HG03565 (cell line): Measurements from ENCODE around the gene ALDH1A1.

Experiments used
- ATAC-seq: cut with Tn5 transposase; IDR thresholded peaks from one replicate; pipeline ENCODE4 v1.9.1; 2021; ENCODE audit warnings: mild to moderate bottlenecking, moderate library complexity; ENCODE audit not compliant: unreplicated experiment

Gene ALDH1A1

DNA sequence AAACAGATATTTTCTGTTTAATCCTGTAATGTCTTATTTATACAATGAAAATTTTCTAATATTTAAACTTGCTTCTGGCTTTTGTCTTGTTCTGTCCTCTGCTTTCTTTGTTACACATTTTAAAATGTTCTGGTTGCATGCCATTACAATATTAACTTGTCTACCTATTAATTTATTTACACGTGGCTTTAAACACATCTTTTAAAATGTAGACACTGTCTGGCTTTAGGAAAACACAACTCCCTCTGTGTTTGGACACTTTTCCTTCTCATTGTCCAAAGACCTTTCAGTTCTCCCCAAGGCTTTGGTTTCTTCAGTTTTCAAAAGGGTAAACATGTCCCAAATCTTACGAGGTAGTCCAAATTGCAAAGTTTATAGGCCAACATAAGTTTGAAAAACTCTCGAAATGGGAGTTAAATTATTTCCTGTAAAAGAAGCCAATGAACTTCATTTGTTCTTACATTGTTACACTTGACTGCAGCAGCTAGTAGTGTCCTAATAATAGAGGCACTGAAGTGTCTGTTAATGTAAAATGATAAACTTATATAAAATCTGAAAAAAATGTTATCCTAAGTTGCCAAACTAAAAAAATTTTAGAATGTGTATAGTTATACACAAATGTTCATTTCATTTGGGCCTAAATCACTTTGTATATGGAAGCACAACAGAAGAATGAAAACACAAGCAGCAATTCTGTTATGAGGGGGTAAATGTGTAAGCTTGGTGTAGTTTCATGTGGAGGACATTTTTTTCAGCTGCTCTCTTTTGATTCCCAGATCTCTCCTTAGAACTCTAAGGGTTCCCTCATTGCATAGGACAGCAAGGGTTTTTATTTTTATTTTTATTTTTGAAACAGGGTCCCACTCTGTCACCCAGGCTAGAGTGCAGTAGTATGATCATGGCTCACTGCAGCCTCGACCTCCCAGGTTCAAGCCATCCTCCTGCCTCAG lies 53.8 kb downstream of the ALDH1A1 start:
- no peak for ATAC-seq

DNA sequence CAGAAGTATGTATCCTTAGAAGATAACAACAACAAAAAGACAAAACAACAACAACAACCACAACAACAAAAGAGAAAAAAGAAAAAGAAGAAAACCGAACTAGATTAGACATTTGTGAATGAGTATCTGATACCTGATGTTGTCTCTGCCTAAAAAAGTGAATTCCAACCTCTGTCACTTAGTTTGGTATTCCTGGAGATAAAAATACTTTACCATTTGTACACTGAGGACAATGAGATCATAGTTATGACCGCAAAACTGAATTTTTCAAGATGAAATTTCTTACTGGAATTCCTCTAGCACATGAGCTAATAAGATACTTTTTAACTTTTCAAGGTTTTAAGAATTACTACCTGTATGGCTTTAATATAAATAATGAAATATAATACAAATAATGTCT lies 54.5 kb downstream of the ALDH1A1 start:
- no peak for ATAC-seq

DNA sequence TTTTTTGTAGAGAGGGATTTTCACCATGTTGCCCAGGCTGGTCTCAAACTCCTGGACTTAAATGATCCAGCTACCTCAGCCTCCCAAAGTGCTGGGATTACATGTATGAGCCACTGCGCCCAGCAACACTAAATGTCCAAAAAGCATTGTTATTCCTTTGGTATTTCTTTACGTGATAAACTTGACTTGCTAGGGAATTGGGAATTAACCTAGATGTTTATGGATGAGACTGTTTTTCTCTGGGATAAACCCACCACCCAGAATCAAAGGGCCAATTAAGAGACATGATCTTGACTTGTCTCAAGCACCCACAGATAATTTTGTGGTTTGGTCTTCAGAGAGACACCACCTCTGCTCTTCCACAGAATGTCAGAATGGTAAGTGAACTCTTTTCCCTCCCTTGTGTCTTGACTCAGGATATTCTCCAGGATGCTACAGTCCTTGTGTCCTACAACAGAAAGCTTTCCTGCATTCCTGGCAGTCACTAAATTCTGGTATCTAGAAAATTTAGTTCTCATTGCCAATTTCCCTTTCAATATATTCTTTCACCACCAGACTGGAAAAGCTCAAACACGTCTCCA lies 55.7 kb downstream of the ALDH1A1 start:
- no peak for ATAC-seq

DNA sequence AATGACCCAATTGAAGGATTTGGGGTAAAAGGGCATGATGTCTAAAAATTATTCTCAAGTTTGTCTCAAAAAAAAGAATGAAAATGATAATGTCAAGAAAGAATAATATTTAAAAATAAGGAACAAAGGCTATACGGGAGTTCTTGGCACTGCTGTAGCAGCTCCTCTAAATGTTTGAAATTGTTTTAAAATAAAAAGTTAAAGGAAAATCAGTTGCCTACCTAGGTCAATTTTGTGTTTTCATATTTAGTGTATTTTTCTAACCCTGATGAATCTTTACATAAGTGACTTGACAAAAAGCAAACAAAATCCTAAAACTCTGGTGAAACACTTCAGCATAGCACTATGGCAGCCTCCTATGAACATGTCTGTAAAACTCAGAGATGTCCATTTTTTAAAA lies 56.4 kb downstream of the ALDH1A1 start:
- no peak for ATAC-seq

DNA sequence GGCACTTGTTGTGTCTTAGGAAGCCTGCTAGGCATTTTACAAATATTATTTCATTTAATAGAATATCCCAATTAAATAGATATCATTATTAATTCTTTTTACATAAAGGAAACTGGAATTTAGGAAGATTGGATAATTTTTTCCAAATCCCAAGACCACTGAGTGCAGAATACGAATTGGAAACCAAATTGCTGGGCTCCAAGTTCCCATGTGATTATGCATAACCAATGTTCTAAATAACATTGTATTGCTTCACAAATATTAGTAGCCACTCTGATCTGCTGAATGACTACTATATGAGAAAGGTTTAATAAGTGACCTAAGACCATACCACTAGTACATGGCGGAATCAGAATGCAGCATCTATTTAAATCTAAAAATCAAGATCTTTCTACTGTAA lies 57.7 kb downstream of the ALDH1A1 start:
- ATAC-seq = no peak

DNA sequence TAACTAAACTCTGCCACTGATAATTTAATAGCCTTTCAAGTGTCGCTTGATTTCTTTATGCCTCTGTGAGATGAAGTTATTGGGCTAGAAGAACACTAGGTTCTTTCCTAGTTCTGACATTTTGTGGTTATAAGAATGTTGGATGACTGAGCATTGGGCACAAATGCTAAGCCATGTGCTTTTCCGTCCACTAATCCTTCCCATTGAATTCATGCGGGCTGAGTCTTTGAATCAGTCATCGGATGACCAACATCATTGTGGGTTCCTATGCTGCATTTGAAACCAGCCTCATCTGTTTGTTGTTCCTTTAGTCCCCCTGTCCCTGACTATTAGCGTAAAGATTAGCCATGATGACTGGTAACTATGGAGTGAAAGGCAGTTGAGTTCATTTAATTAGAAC lies 58.5 kb downstream of the ALDH1A1 start:
- ATAC-seq = no peak

DNA sequence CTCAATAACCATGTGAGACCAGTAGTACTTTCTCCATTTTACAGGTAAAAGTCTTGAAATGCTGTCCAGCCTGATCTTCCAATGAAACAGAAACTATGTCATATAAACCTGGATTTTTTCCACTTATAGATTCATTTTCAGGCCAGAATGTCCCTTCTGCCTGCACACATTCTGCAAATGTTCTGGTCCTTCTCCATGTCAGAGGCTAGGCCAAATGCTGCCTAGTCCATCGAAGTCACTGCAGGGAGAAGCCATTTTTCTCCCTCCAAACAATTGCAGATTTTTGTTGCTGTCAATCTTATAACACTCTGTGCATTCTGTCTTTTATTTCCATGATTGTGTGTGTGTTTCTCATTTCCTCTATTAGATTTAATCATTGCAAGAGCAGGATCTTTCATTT lies 59.4 kb downstream of the ALDH1A1 start:
- ATAC-seq = no peak

DNA sequence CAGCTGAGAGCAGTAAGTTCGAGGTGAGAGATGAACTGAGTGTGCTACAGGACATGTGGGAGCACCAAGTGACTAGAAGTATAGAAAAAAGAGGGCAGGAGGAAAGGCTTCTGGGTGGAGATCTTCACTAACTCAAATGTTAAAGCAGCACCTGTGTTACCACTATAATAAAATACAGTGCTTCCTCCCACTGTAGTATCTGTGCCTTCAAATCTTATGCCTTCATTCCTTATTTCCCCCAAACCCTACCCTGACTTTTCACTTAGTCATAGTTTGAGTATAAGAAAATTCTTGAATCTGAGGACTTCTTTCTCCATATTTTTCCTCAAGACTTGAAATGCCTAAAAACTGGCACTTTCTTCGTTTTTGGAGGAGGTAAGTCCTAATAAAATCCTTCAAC lies 61.8 kb downstream of the ALDH1A1 start:
- ATAC-seq = no peak

DNA sequence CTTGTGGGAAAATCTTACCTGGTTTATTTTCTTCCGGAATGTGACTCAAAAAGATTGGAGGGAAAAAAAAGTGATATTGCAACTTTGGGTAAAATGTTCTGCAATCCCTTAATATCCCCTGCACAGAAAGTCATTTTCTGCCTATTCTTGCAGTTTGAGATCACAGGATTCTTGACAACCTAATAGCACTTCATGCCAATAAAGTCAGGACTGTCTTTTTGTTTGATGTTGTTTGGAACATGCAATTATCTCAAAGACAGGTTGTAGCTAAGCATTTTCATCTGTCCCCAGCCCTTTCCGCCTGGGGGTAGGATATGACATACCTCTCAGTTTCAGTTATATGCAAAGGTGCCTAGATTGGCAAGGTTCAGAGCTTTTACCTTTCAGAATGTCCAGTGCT lies 63.9 kb downstream of the ALDH1A1 start:
- ATAC-seq = no peak

DNA sequence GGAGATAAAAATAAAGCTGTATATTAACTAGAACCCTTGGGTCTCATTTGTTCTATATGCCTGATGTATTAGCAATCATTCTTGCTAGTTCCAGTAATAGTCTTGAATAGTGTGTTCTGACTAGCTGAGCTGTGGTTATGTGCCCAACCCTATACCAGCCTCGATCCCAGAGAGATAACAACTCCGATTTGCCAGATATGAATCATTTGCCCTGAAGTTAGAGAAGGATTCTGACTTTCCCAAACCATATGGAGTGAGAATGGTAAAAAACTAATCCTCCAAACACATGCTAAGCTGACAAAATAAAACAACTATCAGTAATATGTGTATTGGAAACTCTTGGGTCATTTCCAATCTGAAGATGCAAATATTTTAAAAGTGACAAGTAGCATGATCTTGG lies 64.8 kb downstream of the ALDH1A1 start:
- ATAC-seq = no peak

DNA sequence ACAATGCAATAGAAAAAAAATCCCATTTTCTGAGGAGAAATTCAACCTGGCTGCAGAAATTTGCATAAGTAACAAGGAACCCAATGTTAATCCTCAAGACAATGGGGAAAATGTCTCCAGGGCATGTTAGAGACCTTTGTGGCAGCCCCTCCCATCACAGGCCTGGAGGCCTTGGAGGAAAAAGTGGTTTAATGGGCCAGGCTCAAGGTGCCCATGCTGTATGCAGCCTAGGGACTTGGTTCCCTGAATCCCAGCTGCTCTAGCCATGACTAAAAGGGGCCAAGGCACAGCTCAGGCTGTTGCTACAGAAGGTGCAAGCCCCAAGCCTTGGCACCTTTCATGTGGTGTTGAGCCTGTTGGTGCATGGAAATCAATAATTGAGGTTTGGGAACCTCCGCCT lies 66.5 kb downstream of the ALDH1A1 start:
- ATAC-seq = no peak

DNA sequence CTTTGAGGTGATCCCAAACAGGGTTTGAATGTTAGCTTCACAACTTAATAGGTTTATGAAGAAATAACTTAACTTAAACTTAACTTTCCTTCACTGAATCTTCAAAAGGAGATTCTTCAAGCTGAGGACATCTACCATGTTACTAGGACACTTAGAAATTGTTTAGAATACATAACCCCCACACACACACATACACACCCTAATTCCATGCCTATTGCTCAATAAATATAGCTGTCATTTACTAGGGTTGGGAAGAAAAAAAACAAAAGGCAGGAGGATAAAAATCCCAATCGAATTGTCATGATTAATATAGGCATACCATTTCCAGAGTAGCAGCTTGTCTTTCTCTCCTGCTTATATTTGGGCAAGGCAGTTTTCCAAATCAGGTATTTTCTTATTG lies 68.3 kb downstream of the ALDH1A1 start:
- no peak for ATAC-seq

DNA sequence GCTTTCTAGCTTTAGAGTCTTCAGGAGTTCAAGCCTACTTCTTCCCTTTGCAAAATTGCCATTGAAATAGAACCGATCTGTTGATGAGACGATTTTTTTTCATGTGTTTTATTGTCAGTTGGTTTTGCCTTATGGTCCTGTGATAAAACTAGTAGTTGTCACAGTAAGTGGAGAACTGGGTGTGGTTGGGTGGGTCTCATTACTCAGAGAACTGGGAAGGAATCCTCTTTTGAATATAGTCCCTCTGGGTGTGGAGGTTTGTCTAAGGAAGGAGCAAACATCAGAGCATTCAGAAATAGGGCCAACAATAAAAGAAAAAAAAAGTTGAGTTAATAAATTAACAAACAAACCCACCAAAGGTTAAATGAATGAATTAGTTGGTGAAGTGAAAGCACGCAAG lies 69.0 kb downstream of the ALDH1A1 start:
- ATAC-seq = no peak

DNA sequence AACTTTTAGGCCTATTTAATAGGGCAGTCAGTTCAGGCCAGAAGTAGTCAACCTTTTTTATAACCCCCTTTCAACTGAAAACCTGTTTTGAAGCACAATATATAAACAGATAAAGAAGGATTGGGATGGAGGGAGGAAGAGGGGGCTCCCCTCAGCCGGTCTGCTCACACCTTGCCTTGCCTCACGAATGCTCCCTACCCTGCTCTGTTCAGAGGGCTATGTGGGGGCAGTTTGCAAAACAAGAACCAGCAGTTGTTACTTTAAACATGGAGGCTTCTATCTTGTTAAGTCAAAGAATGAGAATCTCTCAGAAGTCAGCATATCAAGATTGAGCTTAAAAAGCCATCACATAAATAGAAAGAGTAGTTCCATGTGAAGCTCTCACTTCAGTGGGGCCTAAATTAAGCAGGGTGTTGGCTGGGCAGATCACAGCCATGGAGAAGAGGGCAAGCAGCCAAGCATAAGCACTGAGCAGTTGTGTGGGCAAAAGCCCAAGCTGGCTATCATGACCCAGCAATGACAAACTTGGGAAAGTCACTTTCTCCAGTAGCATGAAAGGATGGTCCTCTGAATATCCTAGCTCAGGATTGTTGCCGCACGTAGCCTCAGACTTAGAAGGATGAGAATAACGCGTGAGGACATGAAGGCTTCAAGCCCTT lies 70.6 kb downstream of the ALDH1A1 start:
- no peak for ATAC-seq

DNA sequence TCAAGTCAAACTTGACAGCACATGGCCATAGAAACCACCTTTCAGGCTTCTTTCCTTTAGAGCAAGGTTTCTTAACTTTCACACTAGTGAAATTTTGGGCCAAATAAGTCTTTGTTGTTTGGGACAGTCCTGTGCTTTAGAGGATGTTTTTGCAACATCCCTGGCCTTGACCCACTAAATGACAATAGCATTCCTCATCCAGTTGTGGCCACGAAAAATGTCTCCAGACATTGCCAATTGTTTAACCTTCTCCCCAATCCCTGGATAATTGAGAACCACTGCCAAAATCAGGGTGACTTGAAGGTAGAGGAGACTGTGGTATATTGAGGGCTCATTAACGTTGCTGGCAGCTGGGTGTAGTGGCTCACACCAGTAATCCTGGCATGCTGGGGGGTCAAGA lies 72.0 kb downstream of the ALDH1A1 start:
- ATAC-seq = no peak

DNA sequence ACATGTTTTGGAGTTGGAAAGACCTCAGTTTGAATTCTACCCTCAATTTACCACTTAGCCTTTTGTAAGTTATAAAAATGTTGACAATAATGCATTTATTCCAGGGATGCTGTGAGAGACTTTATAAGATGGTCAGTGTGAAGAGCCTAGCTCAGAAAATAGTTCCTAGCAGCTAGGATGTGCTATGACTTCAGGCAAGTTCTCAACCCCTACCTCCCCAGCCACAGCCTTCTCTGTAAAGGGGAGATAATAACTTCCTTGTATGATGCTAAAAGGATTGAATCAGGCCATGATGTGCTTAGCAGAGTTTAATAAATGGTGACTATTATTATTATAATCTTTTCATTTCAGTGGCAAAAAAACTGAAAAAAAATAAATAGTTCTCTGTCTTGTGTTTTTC lies 77.6 kb downstream of the ALDH1A1 start:
- no peak for ATAC-seq

DNA sequence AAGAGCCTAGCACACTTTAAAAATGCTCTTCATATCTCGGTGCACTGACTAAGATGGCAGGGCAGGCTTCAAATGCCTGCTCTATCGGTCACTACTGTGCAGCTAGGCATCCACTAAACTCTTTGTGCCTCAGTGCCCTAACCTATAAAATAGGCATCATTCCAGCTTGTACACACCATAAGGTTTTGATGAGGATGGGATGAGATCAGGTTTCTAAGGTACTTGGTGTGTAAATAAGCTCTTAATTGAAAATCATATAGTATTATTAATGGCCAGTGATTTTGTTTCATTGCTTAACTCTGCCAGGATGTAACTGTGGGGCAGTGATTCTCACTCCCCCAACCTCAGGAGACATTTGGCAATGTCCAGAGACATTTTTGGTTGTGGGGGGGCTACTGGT lies 78.5 kb downstream of the ALDH1A1 start:
- no peak for ATAC-seq

DNA sequence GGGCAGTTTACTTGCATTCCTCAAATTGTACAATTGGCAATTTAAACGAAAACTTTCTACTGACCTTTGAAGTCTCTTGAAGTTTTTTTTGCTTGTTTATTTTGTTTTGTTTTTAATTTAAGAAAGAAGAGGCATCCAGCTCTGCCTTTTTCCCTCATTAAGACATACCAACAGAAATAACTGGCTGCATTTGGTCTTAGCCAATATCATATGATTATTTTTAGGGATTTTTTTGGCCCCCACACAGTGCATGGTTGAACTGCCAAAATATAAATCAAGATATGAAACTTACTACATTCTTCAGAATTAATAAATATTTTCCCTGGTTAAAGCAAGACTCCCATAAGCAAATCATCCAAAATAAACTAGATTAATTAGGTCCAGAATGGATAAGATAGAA lies 79.4 kb downstream of the ALDH1A1 start:
- no peak for ATAC-seq

DNA sequence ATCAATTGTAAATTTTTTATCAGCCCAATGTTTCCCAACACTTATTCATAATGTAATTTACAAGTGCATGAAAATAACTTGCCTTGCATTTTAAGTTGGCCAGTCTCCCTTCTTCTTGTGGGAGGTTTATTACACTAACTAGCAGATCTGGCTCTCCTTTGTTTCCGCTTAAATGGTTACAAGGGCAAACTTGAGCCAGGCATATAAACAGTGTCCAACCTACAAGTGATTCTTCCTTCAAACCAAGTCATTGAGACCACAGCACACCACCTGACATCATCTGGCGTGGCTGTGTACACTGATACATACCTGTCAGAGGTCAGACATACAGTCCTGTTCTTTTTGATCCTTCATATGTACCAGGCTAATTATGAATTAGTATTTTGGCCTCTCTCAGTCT lies 80.1 kb downstream of the ALDH1A1 start:
- no peak for ATAC-seq

DNA sequence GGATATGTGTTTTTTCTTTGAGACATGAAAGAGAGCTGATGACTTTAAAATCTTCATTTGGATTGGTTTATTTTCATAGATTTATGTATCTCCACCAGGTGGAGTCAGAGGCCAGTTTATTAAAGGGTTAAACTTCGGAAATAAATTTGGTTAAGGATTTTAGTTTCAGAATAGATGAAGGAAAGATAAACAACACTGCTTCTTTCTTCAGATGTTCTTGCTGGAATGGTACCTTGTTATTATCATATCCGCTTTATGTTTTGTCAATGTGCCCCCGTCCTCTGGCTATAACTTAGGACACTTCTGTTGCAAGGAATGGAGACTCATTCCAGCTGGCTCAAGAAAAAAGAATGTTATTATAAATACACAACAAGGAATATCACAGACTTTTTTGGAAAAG lies 81.2 kb downstream of the ALDH1A1 start:
- no peak for ATAC-seq

DNA sequence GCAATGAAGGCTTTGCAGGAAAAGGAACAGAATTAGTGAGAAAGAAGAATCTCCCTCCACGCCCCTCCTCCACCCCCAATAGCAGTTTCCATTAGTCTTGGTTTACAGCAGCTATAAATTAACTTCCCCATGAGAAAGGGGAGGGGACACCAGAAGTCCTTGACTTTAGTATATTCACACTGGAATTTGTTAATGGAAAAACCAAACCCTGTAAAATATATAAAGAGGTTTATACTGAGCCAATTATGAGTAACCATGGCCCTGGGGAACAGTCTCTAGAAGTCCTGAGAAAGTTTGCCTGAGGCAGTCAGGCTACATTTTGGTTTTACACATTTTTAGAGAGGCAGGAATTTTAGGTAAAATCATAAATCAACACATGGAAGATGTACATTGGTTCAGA lies 88.5 kb downstream of the ALDH1A1 start:
- no peak for ATAC-seq

DNA sequence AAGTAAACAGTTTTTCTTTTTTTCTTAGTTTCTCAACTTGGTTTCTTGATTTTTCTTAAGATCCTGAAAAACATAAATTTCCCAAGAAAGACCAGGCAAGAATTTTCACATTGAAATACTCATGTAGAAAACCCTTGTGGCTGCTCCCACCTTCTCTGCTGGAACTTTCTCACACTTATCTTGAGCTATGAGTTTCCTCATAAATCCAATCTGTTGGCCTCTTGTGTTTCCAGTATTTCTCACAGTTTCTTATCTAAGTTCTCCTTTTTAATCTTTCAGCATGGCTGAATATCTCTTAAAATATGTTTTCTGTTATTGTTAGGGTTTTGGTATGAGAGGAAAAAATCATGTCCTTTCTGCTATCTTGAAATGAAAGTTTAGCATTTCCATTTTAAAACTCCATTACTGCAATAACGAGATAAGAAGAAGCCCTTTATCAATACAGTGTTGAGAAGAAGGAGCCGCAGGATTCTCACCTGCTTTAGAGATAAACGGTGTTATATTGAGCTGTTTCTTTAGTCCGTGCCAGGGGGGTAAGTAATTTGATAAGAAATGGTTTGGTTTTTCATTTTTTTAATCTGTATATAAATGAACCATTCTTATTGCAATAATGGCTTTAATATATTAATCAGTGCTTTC lies 89.3 kb downstream of the ALDH1A1 start:
- no peak for ATAC-seq
